HG03457 (cell line): Measurements from ENCODE around the gene PBX3.

Experiments
- ATAC-seq: cut with Tn5 transposase; IDR thresholded peaks from one replicate; pipeline ENCODE4 v1.9.1; 2021; ENCODE audit warnings: moderate number of reproducible peaks; ENCODE audit not compliant: unreplicated experiment

PBX3 gene

DNA sequence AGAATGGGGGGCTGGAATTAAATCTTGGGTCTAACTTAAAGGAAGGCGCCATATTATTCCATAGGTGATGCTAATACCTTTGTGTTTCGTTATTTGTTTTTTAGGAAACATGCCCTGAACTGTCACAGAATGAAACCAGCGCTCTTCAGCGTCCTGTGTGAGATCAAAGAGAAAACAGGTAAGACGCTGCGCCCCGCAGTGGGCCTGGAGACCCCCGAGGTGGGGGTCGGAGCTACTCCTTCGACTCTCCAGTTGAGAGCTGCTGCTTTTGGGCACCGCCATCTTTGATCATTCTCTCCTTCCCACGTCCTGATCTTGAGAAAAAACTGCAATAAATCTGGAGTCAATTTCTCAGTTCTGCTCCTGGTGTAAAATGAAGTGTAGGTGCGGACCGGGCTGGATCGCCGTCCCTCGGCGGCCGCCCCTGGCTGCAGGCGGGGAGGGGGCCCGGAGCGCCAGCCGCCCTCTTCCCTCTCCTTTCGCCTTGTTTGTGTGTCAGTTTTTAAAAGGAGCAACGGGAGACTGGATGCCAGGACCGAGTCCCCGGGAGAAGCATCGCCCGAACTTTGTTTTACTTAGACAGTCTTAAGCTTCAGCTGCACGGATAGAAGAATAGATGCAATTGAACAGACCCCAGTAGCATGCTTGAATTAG lies 1.4 kb downstream of the PBX3 start:
- ATAC-seq: no peak

DNA sequence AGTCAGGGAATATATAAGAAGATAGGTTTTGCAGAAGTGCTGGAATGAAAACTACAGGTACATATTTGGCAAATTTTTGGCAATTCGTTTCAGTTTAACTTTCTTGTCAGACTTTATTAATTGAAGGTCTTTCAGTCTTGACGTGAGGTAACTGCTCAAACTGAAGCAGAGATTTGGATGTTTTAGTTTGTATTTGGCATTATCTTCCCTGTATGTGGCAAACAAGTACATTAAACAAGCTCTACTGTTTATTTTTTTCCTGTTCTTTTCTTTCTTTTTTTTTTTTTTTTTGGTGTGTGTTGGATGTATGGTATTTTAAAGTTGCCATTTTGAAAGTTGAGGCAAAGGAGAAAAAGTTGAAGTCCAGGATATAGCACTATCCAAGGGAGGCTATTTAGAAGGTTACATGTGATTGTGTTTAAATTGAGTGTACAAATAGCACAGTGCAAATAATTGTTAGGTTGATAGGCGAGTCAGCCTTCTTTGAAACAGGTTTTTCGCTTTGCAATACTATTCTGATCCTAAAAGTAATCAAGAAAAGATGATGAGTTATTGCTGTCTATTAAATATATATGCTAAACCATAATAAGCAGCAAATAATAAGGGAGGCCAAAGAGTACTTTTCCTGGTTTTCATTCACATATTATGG lies 2.2 kb downstream of the PBX3 start:
- ATAC-seq: no peak

DNA sequence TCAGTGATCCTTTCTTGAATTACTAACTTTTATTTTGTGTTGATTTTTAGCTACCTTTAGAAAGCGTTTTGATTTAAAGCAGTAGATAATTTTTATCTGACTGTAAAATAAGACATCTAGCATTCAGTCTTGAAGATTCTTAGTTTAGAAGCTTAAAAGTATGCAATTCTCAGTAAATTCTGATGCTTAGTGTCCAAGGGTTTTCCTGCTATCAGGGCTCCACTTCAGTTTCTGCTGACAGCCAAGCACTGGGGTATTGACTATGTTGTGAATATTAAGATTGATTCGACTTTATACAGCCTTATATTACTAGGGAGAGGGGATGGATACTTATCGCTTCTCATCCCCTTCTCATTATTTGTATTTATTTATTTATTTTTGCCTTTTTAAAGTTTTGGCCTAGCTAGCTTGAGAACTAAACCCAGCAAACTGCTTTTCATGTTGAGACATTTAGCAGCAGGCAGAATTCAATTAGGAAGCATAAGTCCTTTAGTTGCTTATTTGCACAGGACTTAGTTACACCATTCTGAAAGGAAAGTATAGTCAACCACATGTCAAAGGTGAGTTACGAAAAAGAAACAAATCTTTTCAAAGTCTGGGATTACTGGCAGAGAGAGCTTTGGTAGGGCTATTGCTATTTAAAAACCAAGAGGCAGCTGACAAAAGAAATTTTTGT lies 2.9 kb downstream of the PBX3 start:
- no peak for ATAC-seq

DNA sequence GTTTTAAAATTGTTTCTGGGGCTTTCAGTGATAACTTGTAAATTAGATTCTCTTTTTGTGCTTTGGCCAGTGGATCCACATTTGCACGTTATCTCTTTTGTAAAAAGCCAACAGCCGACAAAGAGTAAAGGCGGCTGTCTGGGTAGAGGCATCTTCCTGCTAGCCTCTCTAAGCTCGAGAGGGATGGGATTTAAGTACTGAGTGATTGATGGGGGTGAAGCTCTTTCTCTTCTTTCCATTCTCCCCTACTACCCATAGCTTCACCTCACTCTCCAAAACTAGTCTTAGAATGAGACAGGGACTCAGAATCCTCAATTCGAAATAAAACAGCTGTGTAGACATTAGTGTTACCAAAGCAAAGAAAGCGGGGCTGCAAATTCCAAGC lies 3.4 kb downstream of the PBX3 start:
- no peak for ATAC-seq

DNA sequence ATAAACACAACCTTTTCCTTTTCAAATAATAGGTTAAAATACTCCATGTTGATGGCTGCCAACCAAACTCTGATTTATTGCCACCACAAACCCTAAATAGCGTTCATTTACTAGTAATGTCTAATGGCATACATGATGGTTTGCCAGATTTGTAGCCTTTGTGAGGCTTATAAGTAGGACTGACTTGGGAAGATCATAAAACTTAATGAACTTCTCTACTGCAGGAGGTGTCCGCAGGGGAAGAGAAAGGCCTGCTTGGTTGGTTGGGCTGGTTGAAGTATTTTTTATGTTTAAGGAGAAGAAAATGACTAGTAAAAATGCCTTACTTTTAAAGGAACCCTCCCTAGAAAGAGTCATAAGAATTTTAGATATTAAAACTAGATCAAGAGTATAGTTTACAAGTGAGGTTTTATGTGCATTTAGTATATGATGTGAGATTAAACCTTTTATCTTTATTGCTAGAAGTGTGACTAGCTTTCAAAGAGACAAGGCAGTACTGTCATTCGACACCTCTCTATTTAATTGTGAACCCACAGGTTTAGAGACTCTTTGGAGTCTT lies 5.0 kb downstream of the PBX3 start:
- no peak for ATAC-seq

DNA sequence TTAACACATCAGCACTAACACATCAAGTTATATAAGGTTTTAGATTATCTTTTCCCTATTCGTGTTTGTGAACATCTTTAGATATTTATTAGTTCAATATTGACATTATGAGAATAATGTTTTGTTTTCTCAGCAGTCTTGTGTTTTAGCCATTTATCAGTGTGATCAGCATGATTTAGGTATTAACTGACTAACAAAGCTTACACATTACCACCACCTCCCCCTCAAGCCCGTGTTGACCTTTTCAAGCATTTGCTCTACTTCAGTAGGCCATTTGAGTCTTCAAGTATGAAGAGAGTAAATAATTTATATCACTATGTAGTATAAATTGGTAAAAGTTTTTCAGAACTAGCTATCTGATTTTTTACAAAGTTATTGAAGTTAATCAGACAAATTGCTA lies 6.9 kb downstream of the PBX3 start:
- ATAC-seq: no peak

DNA sequence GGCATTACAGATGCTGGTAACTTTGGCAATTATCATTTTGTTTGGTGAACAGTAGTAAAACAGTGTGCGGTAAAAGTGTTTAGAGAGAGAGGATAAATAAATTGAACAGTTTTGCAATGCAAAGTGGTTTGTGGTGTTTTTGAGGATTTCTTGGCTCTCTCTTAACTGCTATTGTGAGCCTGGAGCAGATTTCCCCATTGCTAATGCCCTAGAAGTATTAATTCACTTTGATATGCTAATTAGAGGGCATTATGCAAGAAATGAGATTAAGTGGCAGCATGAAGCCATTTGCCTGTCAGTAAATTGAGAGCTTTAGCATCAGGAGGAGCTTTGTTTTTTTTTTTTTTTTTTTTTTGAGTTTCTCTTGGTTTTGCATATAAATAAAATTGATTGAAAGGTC lies 8.2 kb downstream of the PBX3 start:
- no peak for ATAC-seq

DNA sequence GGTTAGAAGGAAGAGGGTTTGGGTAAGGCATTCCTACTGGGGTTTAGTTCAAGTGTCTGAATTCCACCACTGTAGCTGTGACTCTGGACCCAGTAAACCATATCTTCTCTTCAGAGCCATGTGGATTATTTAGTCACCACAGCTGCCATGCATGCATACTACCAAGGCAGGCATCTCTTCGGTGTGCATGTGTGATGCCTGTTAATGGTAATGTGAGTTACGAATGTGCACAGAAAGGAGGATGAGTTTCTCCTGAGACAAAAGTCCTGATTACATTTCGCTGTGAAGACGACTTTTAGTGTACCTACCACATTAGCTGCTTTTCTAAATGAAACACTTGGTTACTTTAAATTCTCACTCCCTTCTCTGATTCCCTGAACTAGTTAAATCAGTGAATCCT lies 9.3 kb downstream of the PBX3 start:
- ATAC-seq: no peak

DNA sequence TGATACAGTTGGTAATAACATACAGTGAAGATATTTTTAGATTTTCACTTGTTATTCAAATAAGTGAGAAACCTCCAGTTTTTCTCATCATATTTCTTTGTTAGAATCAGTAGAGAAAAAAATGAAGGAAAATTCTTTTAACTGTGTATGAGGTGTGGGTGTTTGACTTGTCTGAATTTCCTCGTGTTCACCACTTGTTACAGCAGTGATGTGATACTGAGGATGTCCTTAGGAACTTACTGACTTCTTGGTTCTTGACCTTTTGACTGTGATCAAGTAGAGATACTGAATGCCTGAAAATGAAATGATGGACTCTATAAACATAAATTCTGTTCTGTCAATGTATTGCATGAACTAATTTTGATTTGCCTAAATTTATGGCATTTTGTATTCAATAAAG lies 10.7 kb downstream of the PBX3 start:
- no peak for ATAC-seq

DNA sequence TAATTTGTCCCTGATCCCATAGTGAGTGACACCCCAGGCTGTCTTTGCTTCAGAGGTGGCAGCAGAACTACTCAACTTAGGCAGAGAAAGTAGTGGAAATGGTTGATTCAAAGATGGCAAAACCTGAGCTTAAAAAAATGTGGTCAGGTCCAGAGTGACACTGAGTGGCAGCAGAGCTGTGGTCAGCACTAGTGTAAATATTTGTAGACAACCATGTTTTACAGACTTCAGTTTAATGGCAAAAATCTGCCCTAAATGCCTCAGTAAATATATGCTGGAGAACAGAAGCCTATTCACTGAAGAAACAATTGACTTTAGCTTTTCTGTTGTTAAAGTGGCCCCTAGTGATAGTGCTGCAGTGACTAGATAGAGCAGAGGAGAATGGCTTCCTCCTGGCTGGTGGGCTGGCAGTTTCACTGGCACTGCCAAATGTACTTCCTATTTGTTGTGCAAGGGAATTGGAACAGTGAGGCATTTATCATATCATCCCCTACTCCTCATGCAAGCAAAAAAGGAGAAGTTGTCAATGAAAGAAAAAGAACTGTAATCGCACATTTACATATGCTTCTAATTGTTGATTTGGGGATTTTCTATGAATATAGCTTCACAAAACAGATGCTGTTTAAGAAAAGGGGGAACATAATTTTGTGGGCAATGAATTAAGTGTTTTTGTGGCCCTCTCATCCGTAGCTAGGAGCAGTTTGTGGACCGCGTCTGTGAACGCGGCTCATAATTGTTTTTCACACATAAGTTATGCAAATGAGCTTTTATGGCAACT lies 12.0 kb downstream of the PBX3 start:
- ATAC-seq: no peak

DNA sequence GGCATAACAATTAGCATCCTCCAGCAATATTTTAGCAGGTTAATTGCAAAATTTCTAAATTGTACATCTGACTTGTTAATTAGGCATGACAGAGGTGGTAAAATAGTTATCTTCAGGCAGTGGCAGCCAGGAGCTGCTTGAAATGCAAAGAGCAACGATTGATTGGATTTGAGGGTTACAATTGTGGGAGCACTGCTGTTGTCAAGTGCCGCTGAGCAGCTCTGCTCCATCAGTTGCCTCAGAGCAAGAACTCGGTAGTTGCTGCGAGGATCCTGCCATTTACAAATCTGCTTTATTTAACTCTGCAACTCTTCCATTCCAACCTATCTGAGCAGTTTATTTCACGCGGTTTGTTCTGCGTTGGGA lies 12.6 kb downstream of the PBX3 start:
- ATAC-seq: no peak

DNA sequence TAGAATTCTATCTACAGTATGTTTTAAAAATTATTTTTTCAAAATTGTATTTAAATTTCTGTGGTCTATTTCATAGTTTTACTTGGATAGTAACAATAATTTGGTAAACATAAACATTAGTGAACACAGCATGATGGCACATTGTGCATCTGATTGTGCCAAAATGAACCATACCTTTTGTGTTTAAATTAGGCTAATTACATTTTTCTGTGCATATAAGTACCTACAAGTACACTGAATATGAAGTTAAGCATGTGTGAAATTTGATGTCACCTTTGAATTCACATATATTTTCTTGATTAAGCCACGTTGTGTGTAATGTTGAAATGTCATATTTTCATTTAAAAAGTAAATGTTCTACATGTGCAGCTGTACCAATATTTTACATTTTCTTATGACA lies 13.4 kb downstream of the PBX3 start:
- ATAC-seq: no peak

DNA sequence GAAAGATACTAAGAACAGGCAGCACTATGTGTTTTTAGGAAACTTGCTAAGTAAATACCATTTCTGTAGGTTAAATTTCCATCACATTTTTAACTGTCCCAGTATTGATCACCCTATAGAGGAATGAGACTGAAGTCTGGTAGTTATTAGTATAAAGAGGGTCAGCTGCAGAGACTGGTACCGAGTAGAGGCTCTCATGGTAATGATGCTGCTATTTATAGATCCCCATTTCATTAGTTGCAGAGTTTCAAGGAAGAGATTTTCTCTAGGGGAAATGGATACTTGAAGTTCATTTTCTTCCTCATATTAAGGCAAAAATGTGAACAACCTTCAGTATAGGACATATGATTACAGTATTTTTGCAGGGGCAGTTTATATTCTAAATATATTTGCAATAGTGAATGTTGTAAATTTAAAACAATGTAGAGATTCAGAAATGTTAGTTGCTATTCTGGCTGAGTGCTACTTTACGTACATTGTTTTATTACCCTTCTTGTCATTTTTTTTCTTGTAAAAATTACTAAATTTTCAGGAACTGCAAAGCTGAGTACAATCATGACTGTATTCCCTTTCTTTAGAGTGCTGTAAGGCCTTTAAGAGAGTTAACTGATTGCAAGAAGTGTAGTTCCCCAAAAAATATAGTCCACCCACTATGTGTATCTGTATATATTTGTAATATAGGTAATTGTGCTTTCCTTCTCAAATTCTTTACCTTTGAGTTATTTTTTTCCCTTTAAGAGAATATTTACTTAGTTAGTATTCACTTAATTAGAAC lies 14.7 kb downstream of the PBX3 start:
- no peak for ATAC-seq

DNA sequence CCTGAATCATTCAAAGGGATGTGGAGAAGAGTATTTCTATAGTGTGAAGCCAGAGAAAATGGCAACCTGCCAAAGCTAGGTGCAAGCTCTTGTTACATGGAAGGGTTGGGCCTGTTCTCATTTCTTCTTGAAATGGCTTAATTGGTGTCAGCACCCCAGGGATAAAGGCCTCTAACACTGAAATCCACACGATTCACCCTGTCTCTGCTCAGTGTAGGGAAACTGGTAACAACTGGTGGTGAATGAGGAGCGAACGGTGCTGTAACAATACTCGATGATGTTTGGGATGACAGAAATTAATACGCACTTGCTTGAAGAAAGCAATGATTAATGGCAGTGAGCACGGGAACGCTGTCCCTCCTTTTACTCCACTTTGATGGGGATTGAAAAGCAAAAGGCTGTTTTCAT lies 16.2 kb downstream of the PBX3 start:
- ATAC-seq: no peak

DNA sequence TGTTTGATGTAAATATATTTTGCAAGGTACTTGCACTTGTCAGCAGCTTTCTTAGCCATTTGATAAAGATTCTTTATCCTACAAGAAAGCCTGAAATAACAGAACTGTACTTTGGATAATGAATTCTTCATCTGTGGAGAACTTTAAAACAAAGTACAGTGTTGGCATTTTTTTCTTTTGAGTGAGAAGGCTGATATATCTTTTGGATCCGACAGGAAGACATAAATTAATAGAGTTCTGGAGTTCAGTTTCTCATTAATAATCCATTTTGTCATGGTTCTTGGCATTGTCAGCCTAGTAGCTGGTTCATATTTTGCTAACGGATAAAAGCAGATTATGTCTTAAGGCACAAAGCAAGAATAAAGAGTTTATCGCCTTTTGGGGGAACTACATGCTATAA lies 17.0 kb downstream of the PBX3 start:
- ATAC-seq: no peak

DNA sequence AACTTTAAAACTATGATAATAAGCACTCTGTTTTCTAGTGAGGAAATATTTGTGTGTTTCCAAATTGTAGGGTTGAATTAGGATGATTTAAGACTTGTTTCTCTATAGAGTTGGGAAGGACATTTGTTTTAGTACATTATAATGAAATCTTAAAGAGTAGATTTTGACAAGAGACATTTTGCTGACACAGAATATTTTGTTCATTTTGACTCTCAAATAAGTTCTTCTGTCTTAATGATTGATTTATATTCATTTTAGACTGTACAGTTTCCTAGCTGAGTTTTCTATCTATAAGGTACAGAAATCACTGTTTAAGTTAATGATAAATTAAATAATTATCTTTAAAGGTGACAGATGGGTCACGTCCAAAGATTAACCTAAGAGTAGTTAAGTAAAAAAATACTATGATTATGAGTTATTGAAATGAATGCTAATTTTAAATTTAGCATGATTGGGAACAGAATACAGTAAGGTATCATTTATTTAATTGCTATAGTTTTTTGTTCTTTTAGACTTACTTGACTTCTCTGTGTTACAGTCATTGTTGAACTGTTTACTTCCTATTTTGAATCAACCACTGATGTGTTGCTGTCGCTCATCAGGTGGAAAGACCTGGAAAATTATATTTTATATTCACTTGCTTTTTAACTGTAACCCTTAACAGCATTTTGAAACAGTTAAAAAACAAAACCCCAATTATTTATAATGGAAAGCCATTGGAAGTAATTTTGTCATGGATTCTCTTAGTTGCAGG lies 19.5 kb downstream of the PBX3 start:
- ATAC-seq: no peak

DNA sequence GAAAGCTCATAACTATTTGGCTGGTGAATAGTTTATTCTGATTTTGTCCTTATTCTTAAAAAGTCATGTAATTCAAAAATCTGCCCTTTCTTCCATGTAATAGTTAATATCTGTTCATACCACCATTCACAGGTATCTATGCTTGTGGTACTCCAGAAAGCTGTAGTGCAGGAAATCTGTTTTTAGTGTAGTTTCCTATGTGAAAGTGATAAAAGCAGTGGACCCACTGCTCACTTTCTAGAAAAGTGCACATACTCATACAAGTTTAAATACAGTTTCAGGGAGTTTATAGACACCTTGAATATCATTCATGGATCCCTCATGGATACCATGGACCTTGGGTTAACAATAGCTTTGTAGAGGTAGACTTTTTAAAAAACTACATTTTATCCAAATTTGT lies 20.2 kb downstream of the PBX3 start:
- ATAC-seq: no peak

DNA sequence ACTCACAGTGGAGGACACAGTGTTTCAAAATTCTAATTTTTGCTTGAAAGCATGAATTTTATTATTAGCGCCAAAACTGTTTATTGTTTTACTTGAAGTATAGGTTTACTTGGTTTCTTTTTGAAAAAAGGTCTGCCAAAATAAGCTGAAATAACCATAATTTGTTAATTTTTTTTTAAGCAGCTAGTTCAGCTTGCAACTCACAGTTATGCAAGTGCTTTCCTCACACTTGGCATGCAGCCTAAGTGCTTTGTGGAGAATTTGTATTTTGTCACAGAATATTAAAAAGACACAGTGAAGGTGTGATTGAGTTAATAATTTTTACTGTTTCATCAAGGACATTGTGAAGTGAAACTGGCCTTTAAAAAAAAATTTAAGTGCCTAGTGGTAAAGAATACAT lies 21.6 kb downstream of the PBX3 start:
- no peak for ATAC-seq

DNA sequence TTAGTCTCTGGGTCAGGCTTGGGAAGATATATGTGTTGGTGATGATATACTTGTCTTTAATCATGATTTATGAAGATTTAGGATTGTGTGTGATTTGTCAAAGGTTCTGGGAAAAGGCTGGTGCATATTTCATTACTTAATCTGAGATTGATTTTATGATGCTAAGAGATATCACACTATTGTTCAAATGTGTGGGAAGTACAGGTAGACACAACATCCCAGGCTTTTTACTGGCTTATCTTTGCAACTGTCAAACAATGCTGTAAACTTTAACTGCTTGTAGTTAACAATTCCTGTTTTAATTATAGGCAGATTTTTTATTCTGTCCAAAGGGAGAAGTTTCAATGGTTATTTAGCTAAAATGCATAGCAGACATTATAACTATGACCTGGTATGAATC lies 23.9 kb downstream of the PBX3 start:
- no peak for ATAC-seq

DNA sequence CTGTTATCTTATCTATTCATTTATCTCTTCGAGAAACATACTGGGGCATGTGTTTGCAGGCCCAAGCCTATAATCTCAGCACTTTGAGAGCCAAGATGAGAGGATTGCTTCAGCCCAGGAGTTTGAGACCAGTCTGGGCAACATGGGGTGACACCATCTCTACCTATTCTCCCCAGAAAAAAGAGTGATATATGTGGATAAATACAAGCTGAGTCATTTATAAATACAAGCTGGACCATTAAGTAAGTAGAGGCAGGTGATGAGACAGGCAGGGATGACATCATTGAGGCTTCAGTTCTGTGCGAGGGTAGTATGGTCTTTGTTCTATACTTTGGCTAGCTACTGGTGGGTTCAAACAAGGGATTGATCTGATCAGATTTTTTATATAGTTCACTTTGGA lies 25.6 kb downstream of the PBX3 start:
- ATAC-seq: no peak
